Stimulated activated naive CD4-positive, alpha-beta T cell treated with Interleukin-2 at 50 U/mL for 16 hours (primary cell): ENCODE measurements around the gene CDCA8.

Experiments used
- DNase-seq: peaks from one replicate; lab custom pipeline; 2025; lab: John Stamatoyannopoulos, UW

The CDCA8 gene

DNA sequence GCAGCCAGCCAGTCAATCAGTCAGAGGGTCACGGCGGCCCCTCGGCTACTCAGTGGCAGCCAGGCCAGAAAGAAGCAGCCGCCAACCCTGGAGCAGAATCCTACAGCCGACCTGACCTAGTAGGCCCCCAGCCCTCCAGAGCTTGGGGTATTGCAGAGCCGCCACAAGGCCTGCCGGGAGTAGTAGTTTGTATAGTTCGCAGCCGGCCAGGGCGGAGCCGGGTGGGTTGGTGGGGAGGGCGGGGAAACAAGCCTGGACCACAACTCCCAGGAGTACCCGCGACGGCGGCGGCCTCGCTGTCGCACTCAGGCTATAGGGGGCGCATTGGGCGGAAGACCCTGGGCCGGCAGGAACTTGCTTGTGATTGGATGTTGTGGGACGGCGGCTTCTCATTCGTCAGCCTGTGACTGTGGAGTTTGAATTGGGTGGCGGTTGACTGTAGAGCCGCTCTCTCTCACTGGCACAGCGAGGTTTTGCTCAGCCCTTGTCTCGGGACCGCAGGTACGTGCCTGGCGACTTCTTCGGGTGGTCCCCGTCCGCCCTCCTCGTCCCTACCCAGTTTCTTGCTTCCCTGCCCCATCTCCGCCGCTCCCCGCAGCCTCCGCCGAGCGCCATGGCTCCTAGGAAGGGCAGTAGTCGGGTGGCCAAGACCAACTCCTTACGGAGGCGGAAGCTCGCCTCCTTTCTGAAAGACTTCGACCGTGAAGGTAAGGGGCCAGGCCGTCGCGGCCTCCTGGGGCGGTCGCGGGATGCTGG, at the start of gene CDCA8:
TSS of gene CDCA8 (plus strand) at position 439 of the 756 bp plus-strand sequence. CDS start at position 614, 175 bp downstream.
- DNase-seq = peak; percentile 99

DNA sequence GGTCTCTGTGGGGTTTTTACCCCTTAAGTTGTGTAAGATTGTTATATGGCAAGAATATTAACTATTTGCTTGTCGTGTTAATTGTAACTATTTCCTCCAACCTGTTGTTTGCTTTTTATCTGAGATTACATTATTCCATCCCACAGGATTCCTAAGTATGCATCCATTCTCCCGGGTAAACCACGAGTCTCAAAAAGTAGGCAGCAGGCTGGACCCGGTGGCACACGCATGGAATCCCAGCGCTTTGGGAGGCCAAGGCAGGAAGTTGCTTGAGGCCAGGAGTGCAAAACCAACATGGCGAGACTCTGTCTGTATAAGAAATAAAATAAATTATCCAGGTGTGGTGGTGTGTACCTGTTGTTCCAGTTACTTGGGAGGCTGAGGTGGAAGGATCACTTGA, 45.0 kb upstream of the CDCA8 start:
- DNase-seq = no peak

DNA sequence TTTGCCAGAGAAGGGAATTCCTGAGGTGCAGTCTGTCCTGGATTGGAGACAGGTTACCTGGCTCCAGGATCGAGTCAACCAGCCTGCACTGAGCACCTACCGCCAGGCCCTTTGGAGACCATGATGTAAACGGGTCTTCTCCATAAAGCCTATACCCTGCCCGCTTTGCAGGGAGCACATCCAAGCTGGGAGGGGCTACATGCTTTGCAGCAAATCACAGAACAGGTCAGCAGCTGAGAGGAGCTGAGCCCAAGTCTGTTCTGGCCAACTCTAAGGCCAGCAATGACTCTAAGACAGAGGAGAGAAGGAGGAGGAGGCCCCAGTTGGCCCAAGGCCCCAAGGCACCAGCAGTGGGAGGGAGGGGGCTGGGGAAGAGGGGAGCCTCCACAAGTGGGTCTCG, 42.1 kb upstream of the CDCA8 start:
- no peak for DNase-seq

DNA sequence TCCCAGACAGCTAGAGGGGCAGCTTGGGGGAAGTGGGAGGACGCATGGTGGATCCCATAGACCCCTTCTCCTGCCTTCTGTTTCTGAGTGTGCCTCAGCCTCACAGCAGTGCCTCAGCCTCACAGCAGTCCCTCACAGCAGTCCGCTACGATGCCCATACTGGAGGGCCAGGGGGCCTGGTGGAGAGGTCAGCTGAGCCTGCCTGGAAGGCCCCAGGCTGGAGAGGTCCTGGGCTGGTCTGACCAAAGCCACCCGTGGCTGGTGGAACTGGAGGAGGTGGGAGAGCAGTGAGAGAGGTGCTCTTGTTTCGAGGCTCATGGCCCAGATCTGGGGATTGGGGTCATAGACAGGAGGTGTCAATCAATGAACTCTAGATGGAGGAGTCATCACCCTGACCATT, 41.6 kb upstream of the CDCA8 start:
- DNase-seq = no peak

DNA sequence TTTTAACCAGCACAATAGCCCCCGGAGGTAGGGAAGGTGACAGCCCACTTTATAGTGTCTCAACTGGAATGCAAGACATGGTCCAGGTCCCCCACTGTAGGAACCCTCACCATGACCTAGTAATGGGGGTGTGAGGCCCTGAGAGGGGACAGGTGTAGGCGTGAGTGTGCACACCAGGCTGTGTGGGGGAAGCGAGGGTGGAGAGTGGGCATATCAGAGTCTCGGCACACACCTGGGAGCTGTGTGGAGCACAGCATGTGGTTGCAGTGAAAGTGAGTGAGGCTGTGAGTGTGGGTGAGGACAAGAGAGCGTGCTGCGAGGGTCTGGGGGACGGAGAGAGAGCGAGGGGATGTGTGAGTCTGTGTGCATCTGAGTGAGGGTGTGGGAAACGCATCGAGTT, 40.5 kb upstream of the CDCA8 start:
- DNase-seq = no peak

DNA sequence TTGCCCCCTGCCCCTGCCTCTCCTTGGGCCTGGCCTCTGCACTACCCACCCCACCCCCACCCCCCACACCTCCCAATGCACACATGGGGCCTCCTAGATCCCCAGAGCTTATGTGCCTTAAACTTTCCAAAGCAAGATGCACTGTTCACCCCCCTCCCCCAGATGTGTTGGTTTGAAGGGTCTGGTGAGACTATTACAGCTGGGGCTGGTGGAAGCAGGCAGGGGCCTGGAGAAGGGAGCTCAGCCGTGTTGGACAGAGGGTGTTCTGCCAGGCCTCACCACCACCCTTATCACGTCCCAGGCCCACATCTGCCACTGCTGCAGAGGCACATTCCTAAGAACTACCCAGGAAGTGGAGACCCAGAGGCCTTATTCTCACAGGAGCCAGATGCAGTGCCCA, 39.3 kb upstream of the CDCA8 start:
- DNase-seq = no peak

DNA sequence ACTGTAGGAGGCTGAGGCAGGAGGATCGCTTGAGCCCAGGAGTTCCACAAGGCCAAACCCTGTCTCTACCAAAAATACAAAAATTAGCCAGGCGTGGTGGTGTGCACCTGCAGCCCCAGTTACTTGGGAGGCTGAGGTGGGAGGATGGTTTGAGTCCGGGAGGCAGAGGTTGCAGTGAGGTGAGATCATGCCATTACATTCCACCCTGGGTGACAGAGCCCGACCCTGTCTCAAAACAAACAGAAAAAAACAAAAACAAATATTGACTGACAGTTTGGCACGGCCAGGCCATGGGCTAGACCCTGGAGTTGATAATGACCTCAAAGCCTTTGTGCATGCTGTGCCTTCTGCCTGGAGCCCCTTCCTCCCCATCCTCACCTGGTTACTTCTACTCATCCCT, 38.4 kb upstream of the CDCA8 start:
- no peak for DNase-seq

DNA sequence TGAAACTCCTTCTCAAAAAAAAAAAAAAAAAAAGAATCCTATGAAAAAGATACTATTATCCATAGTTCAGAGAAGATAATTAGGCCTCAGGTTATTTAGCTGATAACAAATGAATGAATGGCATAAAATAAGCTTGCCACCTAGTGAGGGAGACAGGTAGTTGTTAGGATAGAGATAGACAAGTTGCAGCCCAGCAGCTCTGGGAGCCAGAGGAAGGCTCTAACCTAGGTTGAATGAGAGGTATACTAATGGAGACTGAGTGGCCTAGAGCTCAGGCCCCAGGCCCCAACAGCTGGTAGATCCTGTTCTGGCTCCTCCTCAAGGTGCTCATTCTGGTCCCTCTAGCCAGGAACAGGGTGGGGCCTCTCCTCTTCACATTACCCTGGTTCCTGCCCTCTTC, 37.0 kb upstream of the CDCA8 start:
- DNase-seq = no peak

DNA sequence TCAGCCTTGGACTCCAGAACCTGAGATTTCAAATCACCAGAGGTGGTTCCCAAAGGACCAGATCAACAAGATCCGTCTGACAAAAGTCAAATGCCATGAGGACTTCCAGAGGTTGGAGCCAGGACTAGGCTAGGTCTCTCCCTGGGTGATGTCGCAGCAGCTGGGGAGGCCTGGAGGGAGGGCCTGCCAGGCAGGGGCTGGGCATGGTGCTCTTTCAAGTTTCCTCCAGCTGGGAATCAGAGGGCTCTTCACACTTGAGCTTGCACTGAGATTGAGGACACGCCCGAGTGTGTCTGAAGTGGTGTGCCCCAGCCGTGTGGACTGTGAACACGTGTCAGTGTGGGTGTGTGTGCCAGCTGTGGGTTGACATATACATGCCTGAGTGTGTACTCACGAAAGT, 36.3 kb upstream of the CDCA8 start:
- DNase-seq = no peak

DNA sequence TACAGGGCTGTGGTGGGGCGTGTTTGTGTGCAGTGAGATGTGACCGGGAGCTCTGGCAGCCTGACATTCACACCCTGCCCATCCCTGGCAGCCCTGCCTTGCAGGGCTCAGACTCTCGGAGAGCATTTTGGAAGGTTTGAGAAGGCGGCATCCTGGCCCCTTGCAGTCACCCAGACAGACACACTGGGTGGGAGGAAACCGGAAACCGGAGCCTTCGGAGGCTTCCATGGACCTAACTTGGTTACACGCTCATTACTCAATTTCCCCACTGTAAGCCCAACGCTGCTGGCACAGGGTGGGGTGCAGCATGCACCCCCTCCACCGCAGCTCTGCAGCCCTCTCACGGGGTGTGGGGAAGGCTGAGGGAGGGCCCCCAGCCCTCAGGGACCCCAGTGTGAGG, 35.4 kb upstream of the CDCA8 start:
- DNase-seq = no peak

DNA sequence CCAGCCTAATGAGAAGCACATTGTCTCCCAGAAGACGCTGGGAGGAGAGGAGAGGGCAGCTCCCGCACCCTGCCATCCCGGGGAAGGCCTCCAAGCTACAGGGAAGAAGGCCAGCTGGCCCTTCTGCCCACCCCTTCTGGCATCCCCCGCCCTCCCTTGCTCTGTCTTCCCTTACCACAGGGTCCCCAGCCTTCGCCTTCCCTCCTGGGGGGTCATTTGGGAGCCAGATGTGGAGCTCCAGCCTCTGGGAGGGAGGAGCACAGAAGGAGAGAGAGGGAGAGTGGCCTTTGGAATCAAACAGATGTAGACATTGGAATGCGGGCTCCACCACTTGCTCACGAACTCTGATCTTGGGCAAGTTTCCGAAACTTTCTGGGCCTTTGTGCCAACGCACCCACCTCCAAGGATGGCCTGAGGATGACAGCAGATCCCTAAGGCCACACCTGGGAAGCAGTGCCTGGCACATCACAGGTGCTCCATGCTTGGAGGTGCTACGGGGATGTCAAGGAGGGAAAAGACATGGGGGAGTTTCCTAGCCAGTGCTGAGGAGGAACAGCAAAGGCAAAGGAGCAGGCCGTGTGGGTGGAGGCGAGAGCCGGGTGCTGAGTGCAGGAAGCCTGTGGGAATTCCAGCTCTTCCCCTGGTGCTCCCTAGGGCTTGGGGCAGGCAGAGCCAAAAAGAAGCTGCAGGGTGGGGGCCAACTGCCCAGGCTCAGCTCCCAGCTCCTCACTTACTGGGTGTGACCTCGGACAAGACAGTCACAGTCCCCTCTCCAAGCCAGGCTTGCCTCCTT, 34.5 kb upstream of the CDCA8 start:
- no peak for DNase-seq

DNA sequence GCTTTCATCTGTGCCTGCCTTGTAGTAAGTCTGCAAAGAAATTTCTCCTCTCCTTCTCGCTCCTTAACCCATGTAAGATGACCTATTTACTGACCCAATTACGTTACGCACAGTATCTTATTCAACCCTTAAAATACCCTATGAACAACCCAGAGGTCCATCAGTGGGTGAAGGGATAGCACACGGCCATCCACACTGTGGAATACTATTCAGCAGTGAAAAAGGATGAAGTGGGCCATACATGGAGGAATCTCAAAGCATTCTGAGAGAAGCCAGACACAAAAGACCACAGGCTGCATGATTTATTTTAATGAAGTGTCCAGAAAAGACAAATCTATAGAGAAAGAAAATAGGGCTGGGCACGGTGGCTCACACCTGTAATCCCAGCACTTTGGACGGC, 33.8 kb upstream of the CDCA8 start:
- no peak for DNase-seq

DNA sequence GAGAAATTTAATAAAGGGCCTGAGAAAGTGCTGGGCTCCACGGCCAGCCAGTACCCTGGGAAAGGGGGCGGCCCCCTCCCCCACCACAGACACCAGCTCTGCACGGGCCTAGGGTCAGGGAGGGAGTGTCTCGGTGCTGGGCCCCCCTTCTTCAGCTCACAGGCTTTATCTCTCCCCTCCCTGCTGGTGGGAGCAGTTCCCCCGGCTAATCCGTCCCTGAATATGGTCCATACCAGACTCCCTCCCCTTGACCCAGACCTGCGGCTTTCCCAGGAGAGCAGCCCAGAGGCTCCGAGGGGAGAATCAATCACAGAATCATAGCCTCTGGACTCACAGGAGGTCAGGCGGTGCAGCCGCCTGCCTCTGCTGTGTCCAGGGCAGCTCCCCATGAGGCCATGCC, 31.7 kb upstream of the CDCA8 start:
- DNase-seq = no peak

DNA sequence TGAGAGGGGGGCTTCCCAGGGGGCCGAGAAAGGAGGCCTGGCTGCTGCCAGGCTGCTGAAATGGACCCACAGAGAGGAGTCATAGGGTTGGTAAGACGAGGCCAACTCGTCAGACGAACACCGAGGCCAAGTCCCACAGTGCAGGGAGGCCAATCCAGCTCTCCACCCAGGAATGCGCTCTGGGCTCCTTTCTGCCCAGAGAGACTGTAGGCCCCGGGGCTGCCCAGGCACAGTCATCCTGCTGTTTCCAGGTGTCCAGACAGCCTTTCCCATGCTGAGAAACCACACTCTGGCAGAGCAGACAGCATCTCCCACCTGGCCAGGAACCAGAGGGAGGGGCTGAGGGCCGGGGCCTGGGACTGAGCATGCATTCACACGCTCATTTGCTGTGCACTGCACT, 30.9 kb upstream of the CDCA8 start:
- DNase-seq = no peak

DNA sequence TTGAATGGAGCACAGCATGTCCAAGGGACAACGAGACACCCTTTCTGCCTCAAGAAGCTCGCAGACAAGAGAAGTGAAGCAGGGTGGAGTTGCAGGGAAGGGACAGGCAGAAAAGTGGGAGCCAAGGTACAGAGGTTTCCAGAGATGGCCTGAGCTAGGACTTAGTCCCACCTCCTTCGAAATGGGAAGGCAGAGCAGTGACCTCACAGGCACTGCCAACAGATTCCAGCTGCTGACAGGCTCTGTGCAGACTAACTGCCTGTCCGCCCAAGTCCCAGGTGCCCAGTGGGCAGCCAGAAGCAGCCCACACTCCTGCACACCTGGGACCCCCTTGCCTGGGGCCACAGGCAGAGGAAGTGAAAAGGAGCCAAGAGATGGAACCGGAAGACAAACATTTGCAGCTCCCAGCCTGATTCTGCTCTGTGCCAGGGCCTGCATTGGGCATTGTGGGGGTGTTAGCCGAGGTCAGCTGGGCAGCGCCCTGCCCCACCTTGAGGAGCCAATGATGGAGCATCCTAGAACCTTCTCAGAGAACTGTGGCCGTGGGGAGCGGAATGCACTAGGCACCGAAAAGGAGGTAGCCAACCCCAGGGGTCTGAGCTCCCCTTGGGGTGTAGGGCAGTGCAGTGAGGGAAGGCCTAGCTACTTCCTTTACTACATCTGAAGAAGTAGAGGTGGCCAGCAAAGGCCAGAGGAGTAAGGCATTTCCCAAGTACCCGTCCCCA, 30.1 kb upstream of the CDCA8 start:
- DNase-seq = no peak

DNA sequence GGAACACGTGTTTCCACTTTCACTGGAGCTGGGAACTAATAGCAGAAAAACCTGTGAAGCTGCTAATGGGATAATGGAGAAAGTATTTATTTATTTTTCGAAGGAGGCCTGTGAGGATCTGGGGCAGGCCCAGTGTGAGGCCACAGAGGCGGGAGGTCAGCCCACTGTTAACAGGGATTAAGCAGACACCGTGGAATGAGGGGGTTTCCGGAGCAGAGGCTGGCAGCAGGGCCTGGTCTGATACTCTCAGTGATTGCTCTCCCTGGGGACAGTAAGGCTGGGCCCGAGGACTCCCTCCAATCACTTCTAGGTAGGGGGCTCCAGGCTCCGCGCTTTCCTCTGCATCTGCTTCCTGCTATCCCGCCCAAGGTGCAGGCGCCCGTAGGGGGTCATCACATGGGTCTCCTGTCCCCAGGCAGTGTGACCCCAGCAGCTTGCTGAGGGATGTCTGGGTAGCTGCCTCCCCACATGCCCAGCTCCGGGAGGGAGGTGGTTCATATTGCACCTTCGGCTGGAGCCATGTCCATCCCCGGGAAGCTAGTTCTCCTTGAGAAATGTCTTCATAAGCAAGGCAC, 28.8 kb upstream of the CDCA8 start:
- no peak for DNase-seq

DNA sequence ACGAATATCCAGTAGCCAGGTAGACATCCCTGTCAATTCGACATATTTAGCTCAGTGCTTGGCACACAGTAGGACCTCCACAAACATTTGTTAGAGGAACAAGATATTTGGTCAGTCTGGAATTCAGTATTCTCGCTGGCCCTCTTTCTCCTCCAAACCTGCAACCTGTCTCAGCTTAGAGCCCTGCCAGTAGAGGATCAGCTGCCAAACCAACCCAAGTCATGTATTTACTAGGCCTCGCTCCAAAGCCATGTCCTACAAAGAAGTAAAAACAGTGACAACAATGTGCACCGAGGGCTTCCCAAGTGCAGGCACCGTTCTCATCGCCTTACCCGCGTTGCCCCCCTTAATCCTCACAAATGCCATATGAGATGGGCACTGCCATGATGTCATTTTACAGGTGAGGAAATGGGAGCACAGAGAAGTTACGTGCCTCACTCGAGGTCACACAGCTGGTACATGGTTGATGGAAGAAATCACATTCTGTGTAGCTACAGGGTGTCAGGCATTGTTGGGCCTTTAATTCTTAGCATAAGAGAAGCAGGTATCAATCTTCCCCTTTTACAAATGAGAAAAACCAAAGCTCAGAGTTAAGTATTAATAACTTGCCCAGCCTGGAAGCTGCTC, 26.0 kb upstream of the CDCA8 start:
- DNase-seq = no peak

DNA sequence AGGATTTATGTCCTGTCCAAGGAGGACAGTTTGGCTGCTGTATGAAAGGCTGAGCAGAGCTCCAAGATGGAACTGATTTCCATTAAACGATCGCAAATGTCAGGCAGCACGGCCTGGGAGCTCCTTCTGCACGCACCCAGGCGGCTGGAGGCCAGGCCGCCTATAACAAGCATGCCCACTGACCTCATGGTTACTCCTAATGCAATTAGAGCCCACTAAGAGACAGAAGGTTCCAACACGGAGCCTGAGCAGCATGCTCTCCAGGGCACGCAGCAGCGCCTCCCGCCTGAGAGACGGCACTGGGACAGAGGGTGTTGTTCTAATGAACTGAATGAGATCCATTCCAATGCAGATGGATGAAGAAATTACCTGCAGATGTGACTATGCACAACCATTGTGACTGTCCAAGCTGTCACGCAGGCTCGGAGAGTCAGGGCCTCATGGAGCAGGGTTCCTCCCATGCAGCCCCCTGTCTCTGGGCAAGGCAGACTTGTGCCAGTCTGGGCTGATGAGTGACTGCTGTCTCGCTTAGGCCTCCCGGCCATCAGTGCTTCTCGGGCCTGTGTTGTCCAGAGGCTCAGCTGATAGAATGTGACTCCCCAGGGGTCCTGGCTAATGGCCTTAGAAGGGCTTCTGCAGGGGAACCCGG, 25.2 kb upstream of the CDCA8 start:
- DNase-seq = no peak

DNA sequence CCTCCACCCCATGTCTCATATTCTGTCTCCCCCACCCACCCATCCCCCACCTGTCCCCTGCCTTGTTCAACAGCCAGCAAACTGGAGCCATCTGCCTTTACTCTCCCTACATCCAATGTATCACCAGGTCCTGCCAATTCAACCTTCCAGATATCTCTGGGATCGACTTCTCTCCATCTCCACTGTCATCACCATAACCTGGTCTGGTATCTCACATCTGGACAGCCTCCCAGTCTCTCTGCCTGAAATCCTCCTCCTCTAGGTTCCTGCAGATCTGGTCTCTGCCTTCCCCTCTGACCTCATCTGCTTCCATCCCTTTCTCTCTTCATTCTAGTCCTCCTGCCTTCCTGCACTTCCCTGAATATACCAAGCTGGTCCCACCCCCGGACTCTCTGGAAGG, 22.2 kb upstream of the CDCA8 start:
- no peak for DNase-seq

DNA sequence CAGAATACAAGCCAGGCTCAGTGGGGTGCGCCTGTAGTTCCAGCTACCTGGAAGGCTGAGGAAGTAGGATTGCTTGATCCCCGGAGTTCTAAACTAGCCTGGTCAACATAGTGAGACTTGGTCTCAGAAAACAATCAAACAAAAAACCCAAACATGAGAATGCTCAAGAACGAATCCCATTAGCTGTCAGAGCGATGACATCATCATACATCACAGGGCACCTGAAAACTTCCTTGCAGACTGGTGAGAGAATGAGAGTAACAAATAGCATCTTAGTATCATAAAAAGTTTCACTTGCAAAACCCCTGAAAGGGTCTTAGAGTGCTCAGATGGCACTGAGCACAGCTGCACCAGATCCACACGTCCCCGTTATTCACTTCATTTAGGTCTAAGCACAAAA, 21.1 kb upstream of the CDCA8 start:
- no peak for DNase-seq

DNA sequence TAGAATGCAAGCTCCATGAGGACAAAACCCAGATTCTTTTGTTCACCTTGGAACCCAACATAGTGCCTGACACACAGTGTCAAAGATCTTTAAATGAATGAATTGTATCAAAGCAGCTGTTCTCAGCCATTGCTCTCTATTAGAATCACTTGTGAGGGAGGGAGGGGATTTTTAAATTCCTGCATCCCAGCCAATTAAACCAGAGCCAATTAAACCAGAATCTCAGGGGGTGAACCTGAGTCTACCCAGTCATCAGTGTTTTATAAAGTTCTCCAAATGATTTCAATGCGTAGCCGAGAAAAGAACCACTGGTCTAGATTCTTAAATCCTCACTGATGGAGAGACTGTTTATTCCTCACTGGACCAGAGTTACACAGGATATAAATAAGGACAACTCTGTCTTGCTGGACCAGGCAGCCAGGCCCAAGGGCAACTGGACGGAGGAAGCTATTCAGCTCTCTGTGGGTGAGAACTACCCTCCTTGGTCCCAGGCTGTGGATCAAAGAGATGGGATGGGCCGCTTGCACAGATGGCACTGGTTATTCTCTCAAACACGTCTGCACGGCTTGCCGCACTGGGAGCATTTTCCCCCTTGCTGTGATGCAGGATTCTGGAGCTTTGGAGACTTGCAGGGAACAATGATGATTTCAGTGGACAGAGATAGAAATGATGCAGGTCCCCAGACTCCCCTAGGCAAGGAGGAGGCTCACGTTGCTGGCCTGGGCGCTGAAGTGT, 20.0 kb upstream of the CDCA8 start:
- no peak for DNase-seq
